GM23338 (cell line): ENCODE measurements around the gene CCNF. TPM values are rescaled to one million over a fixed set of nuclear protein-coding genes. Genes with fewer than 3 reads are reported as not detected.

Source experiments
- ATAC-seq: fragments of 200-7000 bp; cut with Tn5 transposase; 3 replicates; pipeline ENCODE4 v1.9.1; 2020
- DNase-seq: peaks from one replicate; pipeline ENCODE4 v3.0.0-alpha.2; 2015; ENCODE audit warnings: low spot score
- H2AFZ ChIP-seq: fragments of 200-600 bp; sonication (generic); 2 replicates; pipeline ENCODE4 v1.8.0; 2016; ENCODE audit warnings: antibody characterized with exemption, mild to moderate bottlenecking, moderate library complexity
- H3F3A ChIP-seq: fragments of 200-600 bp; sonication (generic); replicated peaks from 2 replicates; pipeline ENCODE4 v1.8.0; 2017; ENCODE audit warnings: antibody characterized with exemption, mixed run types, low read depth
- H3K27ac ChIP-seq: fragments of 200-600 bp; sonication (generic); 2 replicates; pipeline ENCODE4 v1.6.1; 2016; ENCODE audit warnings: low read depth
- H3K27me3 ChIP-seq: fragments of 200-600 bp; sonication (generic); 2 replicates; pipeline ENCODE4 v1.8.0; 2016; ENCODE audit warnings: mild to moderate bottlenecking, mixed run types, moderate library complexity; ENCODE audit not compliant: insufficient read depth
- H3K36me3 ChIP-seq: fragments of 200-600 bp; sonication (generic); 2 replicates; pipeline ENCODE4 v1.8.0; 2016; ENCODE audit warnings: mild to moderate bottlenecking; ENCODE audit not compliant: insufficient read depth
- H3K4me1 ChIP-seq: fragments of 200-600 bp; sonication (generic); 2 replicates; pipeline ENCODE4 v1.8.0; 2016; ENCODE audit warnings: mild to moderate bottlenecking, moderate library complexity; ENCODE audit not compliant: insufficient read depth
- H3K4me2 ChIP-seq: fragments of 200-600 bp; sonication (generic); 2 replicates; pipeline ENCODE4 v1.7.1; 2017; ENCODE audit warnings: mixed run types
- H3K4me3 ChIP-seq: fragments of 200-600 bp; sonication (generic); 2 replicates; pipeline ENCODE4 v1.6.1; 2016; ENCODE audit warnings: mixed run types
- H3K79me2 ChIP-seq: fragments of 200-600 bp; sonication (generic); replicated peaks from 2 replicates; pipeline ENCODE4 v1.8.0; 2017; ENCODE audit warnings: mild to moderate bottlenecking; ENCODE audit not compliant: insufficient read depth
- H3K9me2 ChIP-seq: fragments of 200-600 bp; sonication (generic); 2 replicates; pipeline ENCODE4 v1.8.0; 2017; ENCODE audit not compliant: insufficient read depth
- H4K20me1 ChIP-seq: fragments of 200-600 bp; sonication (generic); replicated peaks from 2 replicates; pipeline ENCODE4 v1.8.0; 2017; ENCODE audit warnings: mild to moderate bottlenecking; ENCODE audit not compliant: insufficient read depth
- H3K27ac Mint-ChIP-seq: 2 replicates; pipeline ENCODE4 v1.8.0; 2020; ENCODE audit warnings: inconsistent platforms, mild to moderate bottlenecking, moderate library complexity, mixed read lengths
- H3K27me3 Mint-ChIP-seq: 3 replicates; pipeline ENCODE4 v1.8.0; 2022; ENCODE audit warnings: low read depth, mild to moderate bottlenecking, moderate library complexity, mixed read lengths, inconsistent platforms; ENCODE audit not compliant: insufficient read depth, poor library complexity
- H3K36me3 Mint-ChIP-seq: 3 replicates; pipeline ENCODE4 v1.8.0; 2021; ENCODE audit warnings: low read depth, mild to moderate bottlenecking, inconsistent platforms, moderate library complexity, mixed read lengths
- H3K4me1 Mint-ChIP-seq: 3 replicates; pipeline ENCODE4 v1.8.0; 2020; ENCODE audit warnings: mild to moderate bottlenecking, inconsistent platforms, mixed read lengths
- H3K4me3 Mint-ChIP-seq: 3 replicates; pipeline ENCODE4 v1.8.0; 2021; ENCODE audit warnings: moderate library complexity, mild to moderate bottlenecking, inconsistent platforms, mixed read lengths
- H3K9me3 Mint-ChIP-seq: 3 replicates; pipeline ENCODE4 v1.8.0; 2020; ENCODE audit warnings: moderate library complexity, mild to moderate bottlenecking, inconsistent platforms, mixed read lengths
- EZH2 ChIP-seq: fragments of 200-600 bp; sonication (generic); IDR thresholded peaks from one replicate; pipeline ENCODE4 v1.8.0; 2017; ENCODE audit warnings: antibody characterized with exemption, mild to moderate bottlenecking, low read depth; ENCODE audit not compliant: unreplicated experiment
- EZH2phosphoT487 ChIP-seq: fragments of 200-600 bp; sonication (generic); IDR thresholded peaks from one replicate; pipeline ENCODE4 v1.8.1; 2018; ENCODE audit warnings: antibody characterized with exemption; ENCODE audit not compliant: unreplicated experiment
- NANOG ChIP-seq: IDR thresholded peaks from 2 replicates; pipeline ENCODE4 v1.6.1; 2016; ENCODE audit warnings: antibody characterized with exemption, borderline replicate concordance
- POLR2AphosphoS5 ChIP-seq: IDR thresholded peaks from 2 replicates; pipeline ENCODE4 v1.6.1; 2016; ENCODE audit warnings: antibody characterized with exemption, low read depth
- STAT1 ChIP-seq: IDR thresholded peaks from one replicate; pipeline ENCODE4 v1.6.1; 2016; ENCODE audit warnings: antibody characterized with exemption; ENCODE audit not compliant: unreplicated experiment
- ZNF114 ChIP-seq: fragments of 250-450 bp; sonication (Bioruptor Pico); IDR thresholded peaks from 2 replicates; pipeline ENCODE4 v1.5.0; 2020; ENCODE audit warnings: mild to moderate bottlenecking, moderate library complexity
- ZNF331 ChIP-seq: fragments of 250-450 bp; sonication (Bioruptor Pico); IDR thresholded peaks from 2 replicates; pipeline ENCODE4 v1.5.0; 2020; ENCODE audit warnings: low read depth, mild to moderate bottlenecking, moderate library complexity
- polyA plus RNA-seq: library from polyadenylated mRNA; unstranded; fragments of >200 nt; fragmentation: Nextera tagmentation; extraction: Ambion mirVana; gene quantifications from 2 replicates; pipeline ENCODE4 v1.2.1, GENCODE V29; 2016
- total RNA-seq: library from RNA; depleted of rRNA; stranded (reverse); fragments of >200 nt; shearing (Covaris generic); gene quantifications from 2 replicates; pipeline ENCODE4 v1.2.3, GENCODE V29; 2014
- TF ChIP-seq, protein P1 (sequence below): IDR thresholded peaks from one replicate; pipeline ENCODE4 v1.6.1; 2018; ENCODE audit warnings: antibody characterized with exemption; ENCODE audit not compliant: unreplicated experiment
- TF ChIP-seq, protein P2 (sequence below): IDR thresholded peaks from 2 replicates; pipeline ENCODE4 v1.6.1; 2016; ENCODE audit warnings: antibody characterized with exemption

Gene CCNF
- total and polyA plus RNA-seq, 2 experiments from 2014 or later: 21.2 to 54.2 TPM

DNA sequence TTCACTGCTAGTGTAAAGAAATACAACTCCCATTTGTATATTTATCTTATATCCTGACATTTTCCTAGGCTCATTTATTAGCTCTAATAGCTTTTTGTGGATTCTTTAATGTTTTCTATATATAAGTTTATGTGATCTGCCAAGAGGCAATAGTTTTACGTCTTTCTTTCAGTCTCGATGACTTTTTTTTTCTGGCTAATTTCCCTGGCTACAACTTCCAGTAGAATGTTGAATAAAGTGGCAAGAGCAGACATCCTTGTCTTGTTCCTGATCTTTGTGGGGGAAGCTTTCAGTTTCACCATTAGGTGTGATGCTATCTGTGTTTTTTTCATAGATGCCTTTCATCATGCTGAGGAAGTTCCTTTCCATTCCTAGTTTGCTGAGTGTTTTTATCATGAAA, 44.8 kb upstream of the CCNF start:
- no peak for ATAC-seq
- Histone ChIP-seq H4K20me1 (no peaks in the 10 kb centered on the region), H2AFZ (no peak overlapping the region), H3K4me3 (no peak overlapping the region), H3K27ac (no peak overlapping the region), H3K27me3 (no peaks in the 10 kb centered on the region), H3K36me3 (no peaks in the 10 kb centered on the region), H3K4me1 (peaks cover 20% of the 10 kb centered on the region), H3F3A (peaks cover 6% of the 10 kb centered on the region; the same call in 1 of the 2 replicates), H3K9me2 (no peaks in the 10 kb centered on the region), H3K4me2 (no peak overlapping the region), H3K79me2 (no peaks in the 10 kb centered on the region)
- no peak for DNase-seq
- H3K36me3 Mint-ChIP-seq: peaks cover 17% of the 10 kb centered on the region
- peaks cover 21% of the 10 kb centered on the region for H3K4me1 Mint-ChIP-seq
- H3K27ac Mint-ChIP-seq: no peak overlapping the region
- H3K27me3 Mint-ChIP-seq: peaks cover 16% of the 10 kb centered on the region
- H3K4me3 Mint-ChIP-seq: no peak overlapping the region
- TF ChIP-seq EZH2 (no peak), NANOG (no peak), ZNF331 (CRISPR knock-in tag) (no peak), POLR2AphosphoS5 (no peak), STAT1 (no peak), EZH2phosphoT487 (no peak)
- TF ChIP-seq, protein P1, sequence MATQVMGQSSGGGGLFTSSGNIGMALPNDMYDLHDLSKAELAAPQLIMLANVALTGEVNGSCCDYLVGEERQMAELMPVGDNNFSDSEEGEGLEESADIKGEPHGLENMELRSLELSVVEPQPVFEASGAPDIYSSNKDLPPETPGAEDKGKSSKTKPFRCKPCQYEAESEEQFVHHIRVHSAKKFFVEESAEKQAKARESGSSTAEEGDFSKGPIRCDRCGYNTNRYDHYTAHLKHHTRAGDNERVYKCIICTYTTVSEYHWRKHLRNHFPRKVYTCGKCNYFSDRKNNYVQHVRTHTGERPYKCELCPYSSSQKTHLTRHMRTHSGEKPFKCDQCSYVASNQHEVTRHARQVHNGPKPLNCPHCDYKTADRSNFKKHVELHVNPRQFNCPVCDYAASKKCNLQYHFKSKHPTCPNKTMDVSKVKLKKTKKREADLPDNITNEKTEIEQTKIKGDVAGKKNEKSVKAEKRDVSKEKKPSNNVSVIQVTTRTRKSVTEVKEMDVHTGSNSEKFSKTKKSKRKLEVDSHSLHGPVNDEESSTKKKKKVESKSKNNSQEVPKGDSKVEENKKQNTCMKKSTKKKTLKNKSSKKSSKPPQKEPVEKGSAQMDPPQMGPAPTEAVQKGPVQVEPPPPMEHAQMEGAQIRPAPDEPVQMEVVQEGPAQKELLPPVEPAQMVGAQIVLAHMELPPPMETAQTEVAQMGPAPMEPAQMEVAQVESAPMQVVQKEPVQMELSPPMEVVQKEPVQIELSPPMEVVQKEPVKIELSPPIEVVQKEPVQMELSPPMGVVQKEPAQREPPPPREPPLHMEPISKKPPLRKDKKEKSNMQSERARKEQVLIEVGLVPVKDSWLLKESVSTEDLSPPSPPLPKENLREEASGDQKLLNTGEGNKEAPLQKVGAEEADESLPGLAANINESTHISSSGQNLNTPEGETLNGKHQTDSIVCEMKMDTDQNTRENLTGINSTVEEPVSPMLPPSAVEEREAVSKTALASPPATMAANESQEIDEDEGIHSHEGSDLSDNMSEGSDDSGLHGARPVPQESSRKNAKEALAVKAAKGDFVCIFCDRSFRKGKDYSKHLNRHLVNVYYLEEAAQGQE: no peak
- TF ChIP-seq, protein P2, sequence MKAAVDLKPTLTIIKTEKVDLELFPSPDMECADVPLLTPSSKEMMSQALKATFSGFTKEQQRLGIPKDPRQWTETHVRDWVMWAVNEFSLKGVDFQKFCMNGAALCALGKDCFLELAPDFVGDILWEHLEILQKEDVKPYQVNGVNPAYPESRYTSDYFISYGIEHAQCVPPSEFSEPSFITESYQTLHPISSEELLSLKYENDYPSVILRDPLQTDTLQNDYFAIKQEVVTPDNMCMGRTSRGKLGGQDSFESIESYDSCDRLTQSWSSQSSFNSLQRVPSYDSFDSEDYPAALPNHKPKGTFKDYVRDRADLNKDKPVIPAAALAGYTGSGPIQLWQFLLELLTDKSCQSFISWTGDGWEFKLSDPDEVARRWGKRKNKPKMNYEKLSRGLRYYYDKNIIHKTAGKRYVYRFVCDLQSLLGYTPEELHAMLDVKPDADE: no peak
- peaks cover 17% of the 10 kb centered on the region for H3K9me3 Mint-ChIP-seq

DNA sequence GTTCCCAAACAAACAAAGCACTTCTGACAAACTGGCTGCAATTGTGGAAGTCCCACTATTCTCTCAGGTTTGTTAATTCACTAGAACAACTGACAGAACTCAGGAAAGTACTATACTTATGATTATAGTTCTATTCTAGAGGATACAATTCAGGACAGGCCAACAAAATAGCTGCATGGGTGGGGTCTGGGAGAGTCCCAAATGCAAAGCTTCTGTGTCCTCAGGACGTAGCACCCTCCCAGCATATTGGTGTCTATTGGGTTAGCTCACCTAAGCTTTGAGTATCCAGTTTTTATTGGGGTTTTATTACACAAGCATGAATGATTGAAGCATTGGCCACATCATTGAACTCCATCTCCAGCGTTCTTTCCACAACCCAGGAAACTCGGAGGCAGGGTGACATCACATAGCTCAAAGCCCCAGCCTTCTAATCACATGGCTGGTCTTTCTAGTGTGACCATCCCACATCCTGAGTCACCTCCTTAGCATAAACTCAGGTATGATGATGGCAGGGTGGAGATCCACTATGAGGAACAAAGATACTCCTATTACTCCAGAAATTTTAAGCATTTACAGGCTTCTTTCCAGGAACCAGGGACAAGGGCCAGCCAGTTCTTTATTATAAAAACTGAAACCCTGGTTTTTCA, 43.9 kb upstream of the CCNF start:
- Histone ChIP-seq H3K4me1 (peaks cover 20% of the 10 kb centered on the region), H3K27ac (no peak overlapping the region), H3K4me2 (peak overlapping the region; percentile 2; the same call in 1 of the 2 replicates), H2AFZ (peak overlapping the region; percentile 2; the same call in 1 of the 2 replicates), H4K20me1 (no peaks in the 10 kb centered on the region), H3K9me2 (no peaks in the 10 kb centered on the region), H3K4me3 (no peak overlapping the region), H3K27me3 (no peaks in the 10 kb centered on the region), H3F3A (peaks cover 6% of the 10 kb centered on the region; the same call in 1 of the 2 replicates), H3K36me3 (no peaks in the 10 kb centered on the region), H3K79me2 (no peaks in the 10 kb centered on the region)
- H3K27me3 Mint-ChIP-seq: peaks cover 17% of the 10 kb centered on the region
- ATAC-seq (no peak), DNase-seq (peak; percentile 19)
- H3K4me1 Mint-ChIP-seq: peaks cover 21% of the 10 kb centered on the region
- no peak overlapping the region for H3K4me3 Mint-ChIP-seq
- H3K27ac Mint-ChIP-seq: no peak overlapping the region
- peaks cover 19% of the 10 kb centered on the region for H3K9me3 Mint-ChIP-seq
- H3K36me3 Mint-ChIP-seq: peaks cover 19% of the 10 kb centered on the region
- no peak for TF ChIP-seq POLR2AphosphoS5
- no peak for TF ChIP-seq STAT1
- no peak for TF ChIP-seq ZNF114 (CRISPR knock-in tag)
- TF ChIP-seq, protein P1: no peak
- TF ChIP-seq EZH2phosphoT487: no peak
- TF ChIP-seq EZH2: no peak
